ENCODE measurements around the gene CXCR4. TPM values are rescaled to one million over a fixed set of nuclear protein-coding genes. Genes with fewer than 3 reads are reported as not detected.

Gene CXCR4
- total RNA-seq, 1 donor from 2014 or later: not detected

DNA sequence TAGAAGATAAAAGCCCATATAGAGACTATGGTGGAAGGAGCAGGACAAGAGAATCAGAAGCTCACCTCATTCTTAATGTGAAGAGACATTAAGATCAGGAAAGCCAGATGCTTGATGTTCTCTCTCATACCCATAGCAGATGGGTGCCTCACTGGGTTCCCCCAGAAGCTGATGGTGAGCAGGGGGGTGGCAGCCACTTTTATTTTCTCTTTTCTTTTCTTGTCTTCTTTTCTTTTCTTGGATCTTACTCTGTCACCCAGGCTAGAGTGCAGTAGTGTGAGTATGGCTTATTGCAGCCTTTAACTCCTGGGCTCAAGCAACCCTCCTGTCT, 14.8 kb upstream of the CXCR4 start:
- peaks cover 9% of the 10 kb centered on the region for H3K27me3 Mint-ChIP-seq (ENCODE audit: unreplicated experiment)
- TF ChIP-seq, protein P1, sequence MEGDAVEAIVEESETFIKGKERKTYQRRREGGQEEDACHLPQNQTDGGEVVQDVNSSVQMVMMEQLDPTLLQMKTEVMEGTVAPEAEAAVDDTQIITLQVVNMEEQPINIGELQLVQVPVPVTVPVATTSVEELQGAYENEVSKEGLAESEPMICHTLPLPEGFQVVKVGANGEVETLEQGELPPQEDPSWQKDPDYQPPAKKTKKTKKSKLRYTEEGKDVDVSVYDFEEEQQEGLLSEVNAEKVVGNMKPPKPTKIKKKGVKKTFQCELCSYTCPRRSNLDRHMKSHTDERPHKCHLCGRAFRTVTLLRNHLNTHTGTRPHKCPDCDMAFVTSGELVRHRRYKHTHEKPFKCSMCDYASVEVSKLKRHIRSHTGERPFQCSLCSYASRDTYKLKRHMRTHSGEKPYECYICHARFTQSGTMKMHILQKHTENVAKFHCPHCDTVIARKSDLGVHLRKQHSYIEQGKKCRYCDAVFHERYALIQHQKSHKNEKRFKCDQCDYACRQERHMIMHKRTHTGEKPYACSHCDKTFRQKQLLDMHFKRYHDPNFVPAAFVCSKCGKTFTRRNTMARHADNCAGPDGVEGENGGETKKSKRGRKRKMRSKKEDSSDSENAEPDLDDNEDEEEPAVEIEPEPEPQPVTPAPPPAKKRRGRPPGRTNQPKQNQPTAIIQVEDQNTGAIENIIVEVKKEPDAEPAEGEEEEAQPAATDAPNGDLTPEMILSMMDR (IDR thresholded peaks at IDR 0.05): no peak
- H3K27ac Mint-ChIP-seq (ENCODE audit: unreplicated experiment): no peak overlapping the region
- no peaks in the 10 kb centered on the region for H3K9me3 Mint-ChIP-seq (ENCODE audit: unreplicated experiment)
- H3K36me3 Mint-ChIP-seq (ENCODE audit: unreplicated experiment): no peaks in the 10 kb centered on the region
- H3K4me3 Mint-ChIP-seq (ENCODE audit: unreplicated experiment): no peak overlapping the region
- no peaks in the 10 kb centered on the region for H3K4me1 Mint-ChIP-seq (ENCODE audit: unreplicated experiment)
- DNase-seq (ENCODE audit: extremely low spot score, unreplicated experiment): no peak

DNA sequence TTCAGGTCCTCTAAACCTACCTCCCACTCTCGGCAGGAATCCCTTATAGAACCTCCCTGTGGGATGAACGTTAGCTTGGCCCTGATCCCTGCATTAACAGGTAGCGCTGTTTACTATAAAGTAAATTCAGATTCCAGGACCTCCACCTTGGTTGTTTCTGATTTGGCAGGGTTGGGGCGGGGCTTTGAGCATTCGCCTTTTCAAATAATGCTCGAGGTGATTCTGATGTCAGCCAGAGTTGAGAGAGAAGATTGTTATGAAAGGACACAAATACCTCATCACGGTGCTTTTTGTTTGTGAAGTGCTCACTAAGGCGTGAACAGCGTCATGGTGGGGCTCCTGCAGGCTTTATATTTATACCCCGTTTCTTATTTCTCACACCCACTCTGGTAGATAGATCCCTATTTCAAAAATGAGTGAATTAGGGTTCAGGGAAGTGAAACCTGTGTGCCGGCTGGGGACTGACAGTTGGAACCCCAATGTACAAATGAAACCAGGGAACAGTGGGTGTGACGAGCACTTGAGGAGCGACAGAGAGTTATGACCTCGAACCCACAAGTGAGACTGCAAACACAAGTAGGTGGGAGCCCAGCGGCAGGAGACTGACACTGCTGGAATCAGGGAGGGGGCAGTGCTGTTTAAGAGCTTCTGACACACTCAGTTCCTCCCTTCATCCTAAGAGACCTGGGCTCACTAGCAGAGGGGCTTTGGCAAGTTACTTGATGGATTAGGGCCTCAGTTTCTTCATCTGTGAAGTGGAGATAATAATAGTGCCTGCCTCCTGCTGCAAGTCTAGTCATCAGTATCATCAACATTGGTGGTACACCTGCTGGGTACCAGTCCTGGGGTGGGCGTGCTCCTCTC, 14.2 kb upstream of the CXCR4 start:
- Mint-ChIP-seq H3K27me3 (ENCODE audit: unreplicated experiment) (peaks cover 9% of the 10 kb centered on the region), H3K9me3 (ENCODE audit: unreplicated experiment) (no peaks in the 10 kb centered on the region), H3K4me3 (ENCODE audit: unreplicated experiment) (no peak overlapping the region), H3K4me1 (ENCODE audit: unreplicated experiment) (no peaks in the 10 kb centered on the region), H3K36me3 (ENCODE audit: unreplicated experiment) (no peaks in the 10 kb centered on the region), H3K27ac (ENCODE audit: unreplicated experiment) (no peak overlapping the region)
- TF ChIP-seq, protein P1 (IDR thresholded peaks at IDR 0.05): no peak
- DNase-seq (ENCODE audit: extremely low spot score, unreplicated experiment): no peak

DNA sequence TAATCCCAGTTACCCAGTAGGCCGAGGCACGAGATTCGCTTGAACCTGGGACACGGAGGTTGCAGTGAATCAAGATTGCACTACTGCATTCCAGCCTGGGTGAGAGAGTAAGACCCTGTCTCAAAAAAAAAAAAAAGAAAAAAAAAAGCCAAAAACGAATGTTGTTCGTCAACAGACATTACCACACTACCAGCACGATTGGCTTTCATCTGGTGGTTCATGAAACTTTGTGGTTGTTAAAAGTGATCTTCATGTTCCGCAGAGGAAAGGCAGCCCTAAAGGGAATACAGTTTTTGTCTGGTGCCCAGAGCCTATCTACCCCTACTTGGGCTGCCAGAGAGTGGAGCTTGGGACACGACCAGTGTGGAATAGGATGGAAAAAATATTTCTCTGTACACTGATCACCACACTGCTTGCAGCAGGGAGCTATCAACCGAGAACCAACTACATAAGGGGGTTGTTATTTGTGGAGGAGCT, 13.6 kb upstream of the CXCR4 start:
- Mint-ChIP-seq H3K4me1 (ENCODE audit: unreplicated experiment) (no peaks in the 10 kb centered on the region), H3K4me3 (ENCODE audit: unreplicated experiment) (no peak overlapping the region), H3K27me3 (ENCODE audit: unreplicated experiment) (peaks cover 12% of the 10 kb centered on the region), H3K27ac (ENCODE audit: unreplicated experiment) (no peak overlapping the region), H3K9me3 (ENCODE audit: unreplicated experiment) (no peaks in the 10 kb centered on the region), H3K36me3 (ENCODE audit: unreplicated experiment) (no peaks in the 10 kb centered on the region)
- TF ChIP-seq, protein P1 (IDR thresholded peaks at IDR 0.05): no peak
- no peak for DNase-seq (ENCODE audit: extremely low spot score, unreplicated experiment)

GRCh38 chr2:136130511-136130910, 12.6 kb upstream of the CXCR4 start:
- no peak overlapping the region for H3K4me3 Mint-ChIP-seq (ENCODE audit: unreplicated experiment)
- TF ChIP-seq, protein P1 (IDR thresholded peaks at IDR 0.05): no peak
- H3K27me3 Mint-ChIP-seq (ENCODE audit: unreplicated experiment): peaks cover 19% of the 10 kb centered on the region

DNA sequence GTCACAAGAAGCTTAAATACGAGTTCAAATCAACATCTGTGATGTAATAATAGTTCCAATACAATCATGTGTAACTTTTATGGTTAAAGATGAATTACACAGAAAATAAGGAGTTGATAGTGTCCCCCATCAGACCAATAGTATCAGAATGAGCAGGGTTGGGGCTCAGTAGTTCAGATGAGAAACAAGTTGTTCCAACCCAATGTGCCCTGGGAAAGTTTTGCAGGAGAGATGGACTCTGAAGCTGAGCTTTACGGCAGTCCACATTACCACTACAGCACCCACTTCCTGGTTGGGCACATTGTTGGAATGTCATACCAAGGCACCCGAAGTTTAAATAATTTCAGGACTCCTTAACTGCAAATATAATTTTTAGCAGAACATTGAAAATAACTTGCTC, 12.1 kb upstream of the CXCR4 start:
- TF ChIP-seq, protein P1 (IDR thresholded peaks at IDR 0.05): no peak
- DNase-seq (ENCODE audit: extremely low spot score, unreplicated experiment): no peak
- no peaks in the 10 kb centered on the region for H3K4me1 Mint-ChIP-seq (ENCODE audit: unreplicated experiment)
- H3K9me3 Mint-ChIP-seq (ENCODE audit: unreplicated experiment): no peaks in the 10 kb centered on the region
- peaks cover 19% of the 10 kb centered on the region for H3K27me3 Mint-ChIP-seq (ENCODE audit: unreplicated experiment)
- H3K27ac Mint-ChIP-seq (ENCODE audit: unreplicated experiment): no peak overlapping the region
- no peak overlapping the region for H3K4me3 Mint-ChIP-seq (ENCODE audit: unreplicated experiment)
- no peaks in the 10 kb centered on the region for H3K36me3 Mint-ChIP-seq (ENCODE audit: unreplicated experiment)

More at GRCh38 chr2:136130511-136130910, 12.6 kb upstream of the CXCR4 start:
- H3K36me3 Mint-ChIP-seq (ENCODE audit: unreplicated experiment): no peaks in the 10 kb centered on the region
- no peak for DNase-seq (ENCODE audit: extremely low spot score, unreplicated experiment)
- H3K9me3 Mint-ChIP-seq (ENCODE audit: unreplicated experiment): no peaks in the 10 kb centered on the region
- H3K4me1 Mint-ChIP-seq (ENCODE audit: unreplicated experiment): no peaks in the 10 kb centered on the region
- no peak overlapping the region for H3K27ac Mint-ChIP-seq (ENCODE audit: unreplicated experiment)
